NOMO-1 treated with dmso at 0.1 percent for 144 hours (cell line): Measurements from ENCODE around the gene FGD5.
"Not testable (repeated sequence)": the region's sequence is repeated elsewhere in the genome, so short reads cannot be mapped to it uniquely, and the experiment has no call there.

Experiments used
- DNase-seq: peaks from one replicate; lab custom pipeline; 2025; ENCODE audit not compliant: unreplicated experiment; lab: John Stamatoyannopoulos, UW

The FGD5 gene

GRCh38 chr3:14900881-14901873 is 82.4 kb downstream of the FGD5 start:
- DNase-seq = no peak

DNA sequence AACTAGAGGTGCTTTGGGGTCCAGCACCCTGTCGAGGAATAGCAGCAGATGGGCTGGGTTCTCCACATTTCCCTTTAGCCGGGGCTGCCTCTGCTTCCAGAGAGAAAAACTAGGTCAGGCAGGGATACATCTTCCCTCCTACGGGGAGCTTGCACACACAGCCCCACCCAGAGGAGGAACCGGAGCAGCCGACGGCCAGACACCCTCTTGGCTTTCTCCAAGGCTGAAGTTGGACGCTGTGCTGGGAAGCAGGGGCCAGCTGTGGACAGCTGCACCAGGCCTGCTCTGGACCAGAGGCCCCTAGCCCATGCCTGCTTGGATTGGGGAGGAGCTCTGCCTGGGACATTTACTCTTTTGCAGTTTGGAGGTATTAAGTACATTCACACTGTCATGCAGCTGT is 84.0 kb downstream of the FGD5 start:
- DNase-seq = no peak

DNA sequence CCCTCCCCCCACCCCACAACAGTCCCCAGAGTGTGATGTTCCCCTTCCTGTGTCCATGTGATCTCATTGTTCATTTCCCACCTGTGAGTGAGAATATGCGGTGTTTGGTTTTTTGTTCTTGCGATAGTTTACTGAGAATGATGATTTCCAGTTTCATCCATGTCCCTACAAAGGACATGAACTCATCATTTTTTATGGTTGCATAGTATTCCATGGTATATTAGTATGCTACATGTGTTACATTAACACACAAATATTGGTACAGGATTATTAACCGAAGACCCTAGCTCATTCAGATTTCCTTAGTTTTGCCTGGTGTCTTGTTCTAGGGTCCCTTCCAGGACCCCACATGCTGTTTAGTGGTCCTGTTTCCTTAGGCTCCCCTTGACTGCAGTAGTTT is 84.7 kb downstream of the FGD5 start:
- not testable (repeated sequence) for DNase-seq

- DNase-seq = no peak
These were observed 86.4 kb downstream of the FGD5 start for GRCh38 chr3:14905055-14905657.

GRCh38 chr3:14906355-14906971 is 87.7 kb downstream of the FGD5 start:
- no peak for DNase-seq

DNA sequence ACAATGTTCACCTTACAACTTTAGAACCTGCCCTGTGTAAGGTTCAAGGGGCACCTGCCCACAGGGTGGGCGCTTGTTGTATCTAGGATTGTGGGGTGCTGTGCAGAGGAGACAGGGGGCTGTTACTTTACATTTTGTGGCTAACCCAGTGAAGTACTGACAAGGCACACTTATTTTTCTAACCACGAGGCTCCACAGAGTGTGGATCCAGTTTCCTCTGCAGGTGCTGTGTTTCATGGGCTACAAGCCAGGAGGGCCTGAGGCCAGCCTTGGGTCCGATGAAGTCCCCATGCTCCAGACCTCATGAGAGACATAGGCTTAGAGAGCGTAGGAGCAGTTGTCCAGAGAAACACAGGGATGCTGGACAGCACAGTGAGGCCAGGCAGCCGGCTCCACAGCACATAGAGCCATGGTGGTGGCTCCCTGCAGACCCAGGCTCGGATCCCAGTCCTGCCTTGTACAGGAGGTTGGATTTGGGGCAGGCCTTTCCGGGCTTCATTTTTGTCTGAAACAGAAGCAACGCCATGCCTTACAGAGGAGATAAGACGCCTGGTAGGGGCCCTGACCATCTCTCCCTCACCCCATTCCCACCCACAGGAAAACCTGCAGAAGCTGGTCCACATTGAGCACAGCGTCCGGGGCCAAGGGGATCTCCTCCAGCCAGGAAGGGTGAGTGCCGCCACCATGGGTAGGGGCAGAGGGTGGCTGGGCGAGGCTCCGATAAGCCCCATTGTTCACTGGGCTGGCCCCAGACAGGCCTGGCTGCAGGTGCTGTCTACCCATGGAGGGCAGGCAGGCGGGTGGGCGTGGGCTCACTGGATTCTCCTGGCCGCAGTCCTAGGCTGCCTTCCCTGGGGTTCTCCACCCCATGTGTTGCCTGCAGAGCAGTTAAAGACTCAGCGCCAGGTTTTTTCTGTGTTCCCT is 88.5 kb downstream of the FGD5 start:
- DNase-seq = no peak

GRCh38 chr3:14909250-14909649 is 90.5 kb downstream of the FGD5 start:
- no peak for DNase-seq

DNA sequence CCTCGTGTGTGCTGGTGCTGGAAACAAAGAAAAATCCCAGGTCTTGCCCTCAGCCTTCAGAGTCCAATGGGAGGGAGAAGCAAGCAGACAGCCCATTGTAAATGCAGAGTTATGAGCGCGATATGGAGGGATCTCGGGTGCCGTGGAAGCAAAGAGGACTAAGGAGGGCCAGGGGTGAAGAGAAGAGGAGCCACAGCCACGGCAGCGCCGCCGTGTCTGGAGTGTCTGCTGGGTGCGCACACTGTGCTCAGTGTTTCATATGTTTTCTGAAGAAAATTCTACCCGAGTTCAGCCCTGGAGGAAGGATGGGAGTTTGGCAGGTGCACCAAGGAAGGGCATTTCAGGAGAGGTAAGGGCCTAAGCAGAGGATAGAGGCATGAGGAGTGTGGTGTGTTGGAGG is 92.9 kb downstream of the FGD5 start:
- DNase-seq = no peak

- no peak for DNase-seq
These were observed 94.5 kb downstream of the FGD5 start for GRCh38 chr3:14913071-14913925.

DNA sequence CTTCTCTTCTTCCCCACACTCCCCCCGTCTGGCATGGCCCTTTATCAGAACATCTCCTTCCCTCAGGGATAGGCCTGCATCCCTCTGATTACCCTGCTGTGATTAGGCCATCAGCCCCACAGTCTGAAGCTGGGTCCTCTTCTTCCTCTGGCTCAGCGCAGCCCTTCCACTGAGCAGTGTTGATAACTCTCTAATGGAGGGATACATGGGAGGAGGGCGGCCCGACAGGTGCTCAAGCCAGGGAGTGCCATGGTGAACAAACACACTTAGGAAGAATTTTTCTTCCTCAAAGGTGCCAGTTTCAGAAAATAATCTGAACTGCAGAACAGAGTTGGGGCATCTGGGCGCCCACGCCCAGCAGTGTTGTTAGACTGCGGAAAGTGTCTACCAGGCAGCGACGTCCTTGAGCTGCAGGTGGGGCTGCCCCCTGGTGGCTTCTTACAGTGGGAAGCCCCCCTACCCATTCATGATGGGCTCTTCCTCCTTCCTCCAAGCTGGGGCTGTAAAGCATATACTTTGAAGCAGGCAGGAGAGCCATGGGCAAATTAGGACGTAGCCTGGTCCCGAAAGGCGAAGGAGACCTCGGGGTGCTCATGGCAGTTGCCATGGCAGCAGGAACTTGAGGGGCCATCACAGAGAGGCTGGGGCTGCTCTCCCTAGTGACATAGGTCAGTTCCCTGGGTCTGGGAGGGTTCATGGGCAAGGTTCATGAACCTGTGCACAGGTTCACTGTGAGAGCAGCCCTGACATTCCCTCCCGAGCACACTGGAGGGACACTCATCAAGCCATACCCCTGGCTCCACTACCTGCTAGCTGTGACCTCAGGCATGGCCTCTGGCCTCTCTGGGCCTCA is 95.4 kb downstream of the FGD5 start:
- DNase-seq = no peak

- no peak for DNase-seq
These were observed 96.0 kb downstream of the FGD5 start for GRCh38 chr3:14914779-14915117.

DNA sequence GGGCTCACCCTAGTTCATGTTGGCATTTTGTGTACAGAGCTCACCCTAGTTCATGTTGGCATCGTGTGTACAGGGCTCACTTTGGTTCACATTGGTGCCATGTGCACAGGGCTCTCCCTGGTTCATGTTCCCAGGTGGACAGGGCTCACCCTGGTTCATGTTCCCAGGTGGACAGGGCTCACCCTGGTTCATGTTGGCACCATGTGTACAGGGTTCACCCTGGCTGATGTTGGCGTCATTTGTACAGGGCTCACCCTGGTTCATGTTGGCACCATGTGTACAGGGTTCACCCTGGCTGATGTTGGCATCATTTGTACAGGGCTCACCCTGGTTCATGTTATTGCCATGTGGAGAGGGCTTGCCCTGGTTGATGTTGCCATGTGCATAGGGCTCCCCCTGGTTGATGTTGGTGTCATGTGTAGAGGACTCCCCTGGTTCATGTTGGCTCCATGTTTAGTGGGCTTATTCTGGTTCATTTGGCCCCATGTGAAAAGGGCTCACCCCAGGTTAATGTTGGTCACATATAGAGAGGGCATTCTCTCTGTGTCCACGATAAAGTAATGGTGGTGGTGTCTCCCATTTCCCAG is 97.0 kb downstream of the FGD5 start:
- no peak for DNase-seq

DNA sequence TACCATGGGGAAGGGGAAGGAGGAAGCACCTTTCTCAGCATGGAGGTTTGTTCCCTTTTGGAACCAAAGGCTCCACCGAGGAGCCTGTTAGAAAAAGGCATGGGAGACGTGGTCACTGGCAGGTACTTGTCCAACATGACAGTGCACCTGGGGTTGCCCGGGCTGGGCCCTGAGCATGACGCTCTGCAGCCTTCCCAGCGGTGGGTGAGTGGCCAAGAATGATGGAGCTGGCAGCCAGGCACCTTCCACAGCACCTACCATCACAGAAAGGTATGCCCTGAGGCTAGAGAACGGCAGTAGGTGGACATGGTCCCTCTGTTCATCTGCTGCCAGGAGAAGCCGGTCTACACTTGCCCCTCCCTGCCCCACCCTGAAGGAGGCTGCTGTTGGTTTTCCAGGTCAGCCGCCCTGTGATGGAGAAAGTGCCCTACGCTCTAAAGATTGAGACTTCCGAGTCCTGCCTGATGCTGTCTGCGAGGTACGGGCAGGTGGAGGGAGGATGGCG is 99.6 kb downstream of the FGD5 start:
- DNase-seq = no peak

GRCh38 chr3:14920536-14920935 is 101.8 kb downstream of the FGD5 start:
- DNase-seq = no peak

DNA sequence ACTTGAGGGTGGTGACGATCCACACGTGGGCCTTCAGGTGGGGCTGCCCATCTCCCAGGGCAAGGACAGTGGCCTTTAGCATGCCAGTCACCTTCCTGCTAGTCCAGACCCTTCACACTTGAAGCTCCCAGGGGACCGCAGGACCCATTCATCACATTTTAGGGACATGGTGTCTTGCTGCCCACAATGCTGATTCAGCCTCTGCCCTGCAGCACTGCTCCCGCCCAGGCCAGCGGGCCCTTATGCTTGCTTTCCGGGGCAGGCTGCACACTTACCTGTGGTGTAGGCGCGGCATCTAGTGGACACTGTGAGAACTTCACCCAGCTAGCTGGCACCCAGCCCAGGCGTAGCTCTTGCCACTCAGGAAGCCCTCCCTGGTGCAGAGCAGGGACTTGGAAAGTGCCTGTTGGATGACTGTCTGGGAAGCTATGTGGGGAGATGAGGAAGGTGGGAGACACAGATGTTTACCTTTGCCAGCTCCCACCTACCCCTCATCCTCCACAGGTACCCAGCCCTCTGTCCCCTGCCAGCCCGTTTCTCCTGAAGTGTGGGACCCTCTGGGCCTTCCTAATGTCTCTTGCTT is 102.4 kb downstream of the FGD5 start:
- DNase-seq = peak; percentile 44

DNA sequence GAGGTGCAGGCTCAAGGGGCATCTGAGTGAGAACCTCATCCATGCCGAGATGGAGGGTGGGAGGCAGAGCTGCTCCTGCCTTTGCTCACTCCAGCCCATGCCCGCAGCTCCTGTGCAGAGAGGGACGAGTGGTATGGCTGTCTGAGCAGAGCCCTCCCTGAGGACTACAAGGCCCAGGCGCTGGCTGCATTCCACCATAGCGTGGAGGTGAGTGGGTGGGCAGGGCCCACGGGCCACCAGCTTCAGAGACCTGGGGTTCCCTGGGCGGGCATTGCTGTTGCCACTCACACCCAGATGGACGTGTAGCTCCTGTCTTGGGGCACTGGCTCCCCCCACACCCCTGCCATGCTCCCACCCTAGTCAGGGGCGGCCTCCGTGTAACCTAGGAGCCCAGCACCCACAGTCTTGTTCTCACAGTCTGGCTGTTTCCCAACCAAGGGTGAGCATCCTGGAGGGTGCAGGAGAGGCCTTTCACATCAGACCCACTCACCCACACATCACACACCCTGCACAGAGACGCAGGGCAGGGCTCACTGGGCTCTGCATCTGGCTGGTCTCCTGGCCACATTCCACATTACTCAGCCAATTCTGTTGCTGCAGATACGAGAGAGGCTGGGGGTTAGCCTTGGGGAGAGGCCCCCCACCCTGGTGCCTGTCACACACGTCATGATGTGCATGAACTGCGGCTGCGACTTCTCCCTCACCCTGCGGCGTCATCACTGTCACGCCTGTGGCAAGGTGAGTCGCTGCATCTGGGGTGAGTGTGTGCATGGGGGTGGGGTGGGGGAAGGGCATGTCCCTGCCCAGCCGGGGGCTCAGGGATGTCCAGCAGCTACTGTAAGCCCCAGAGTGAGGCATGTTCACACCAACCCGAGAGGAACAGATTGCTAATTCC is 103.3 kb downstream of the FGD5 start:
- DNase-seq = no peak

DNA sequence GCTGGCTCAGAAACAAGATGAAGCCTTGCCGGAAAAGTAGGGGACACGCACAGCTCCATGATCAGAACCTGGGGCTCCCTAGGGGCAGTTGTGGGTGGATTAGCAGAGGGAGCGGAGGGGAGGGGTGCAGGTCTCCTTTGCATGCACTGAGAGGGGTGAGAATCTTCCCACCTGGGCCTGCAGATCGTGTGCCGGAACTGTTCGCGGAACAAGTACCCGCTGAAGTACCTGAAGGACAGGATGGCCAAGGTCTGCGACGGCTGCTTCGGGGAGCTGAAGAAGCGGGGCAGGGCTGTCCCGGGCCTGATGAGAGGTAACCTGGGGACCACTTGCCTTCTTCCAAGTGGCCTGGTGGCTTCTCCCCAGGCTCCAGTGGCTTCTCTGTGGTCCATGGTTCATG is 104.1 kb downstream of the FGD5 start:
- no peak for DNase-seq
